SK-N-SH (cell line): Measurements from ENCODE around the gene CCDC144A.
"Not testable (repeated sequence)": the region's sequence is repeated elsewhere in the genome, so short reads cannot be mapped to it uniquely, and the experiment has no call there.

ENCODE experiments used
- CTCF ChIP-seq: fragments of 200-600 bp; sonication (generic); IDR thresholded peaks from 2 replicates; pipeline ENCODE4 v1.6.1; 2017; ENCODE audit warnings: antibody characterized with exemption, mild to moderate bottlenecking, moderate library complexity
- EP300 ChIP-seq, 2 experiments: IDR thresholded peaks; 2 replicates each; pipeline versions ENCODE4 v1.4.0 to v1.6.1; 2012; ENCODE audit warnings: borderline replicate concordance in 1 of 2, low read depth in 1 of 2, low read length in 1 of 2
- REST ChIP-seq: IDR thresholded peaks from 2 replicates; pipeline ENCODE4 v1.6.1; 2012; ENCODE audit warnings: mild to moderate bottlenecking, low read depth, low read length, moderate library complexity
- RXRA ChIP-seq: IDR thresholded peaks from 2 replicates; pipeline ENCODE4 v1.4.0; 2012; ENCODE audit warnings: low read depth, mild to moderate bottlenecking, borderline replicate concordance
- TAF1 ChIP-seq: IDR thresholded peaks from 2 replicates; pipeline ENCODE4 v1.6.1; 2012; ENCODE audit warnings: low read depth, mild to moderate bottlenecking, low read length, moderate library complexity, borderline replicate concordance
- TCF12 ChIP-seq: IDR thresholded peaks from 2 replicates; pipeline ENCODE4 v1.4.0; 2012
- TF ChIP-seq, protein P1 (sequence below): IDR thresholded peaks from 2 replicates; pipeline ENCODE4 v1.4.0; 2012; ENCODE audit warnings: low read depth, borderline replicate concordance

DNA sequence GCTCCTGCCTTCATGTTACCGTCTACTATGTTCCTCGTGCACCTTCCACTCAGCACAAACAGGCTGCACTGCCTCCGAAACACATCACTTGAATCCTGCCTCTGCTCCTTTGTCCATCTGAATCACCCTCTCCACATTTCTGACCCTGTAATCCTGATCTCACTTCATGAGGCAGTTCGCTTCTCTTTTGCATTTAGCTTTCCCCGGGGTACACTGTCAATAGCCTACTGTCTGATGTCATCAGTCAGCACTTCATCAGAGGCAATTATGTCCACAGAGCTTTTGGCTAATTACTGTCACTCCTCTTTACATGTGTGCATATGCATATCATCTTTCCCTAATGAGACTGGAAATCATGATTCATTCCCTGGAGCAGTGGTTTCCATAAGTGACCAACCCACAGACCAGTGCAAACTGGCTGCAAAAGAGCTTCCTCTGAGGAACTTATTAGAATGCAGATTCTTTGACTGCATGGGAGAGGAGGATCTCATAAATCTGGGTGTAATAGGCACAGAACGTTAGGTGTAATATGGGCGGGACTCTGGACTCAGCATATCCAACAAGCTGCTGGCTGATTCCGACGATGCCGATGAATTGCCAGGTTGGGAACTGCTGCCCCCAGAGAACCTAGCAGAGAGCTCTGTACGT lies 99.0 kb downstream of the CCDC144A start:
- TF ChIP-seq TCF12; TAF1; RXRA; REST; CTCF; EP300 (IDR thresholded peaks at IDR 0.05; ENCODE audit: borderline replicate concordance in 1 of 2, low read depth in 1 of 2, low read length in 1 of 2): not testable (repeated sequence)
- TF ChIP-seq, protein P1, sequence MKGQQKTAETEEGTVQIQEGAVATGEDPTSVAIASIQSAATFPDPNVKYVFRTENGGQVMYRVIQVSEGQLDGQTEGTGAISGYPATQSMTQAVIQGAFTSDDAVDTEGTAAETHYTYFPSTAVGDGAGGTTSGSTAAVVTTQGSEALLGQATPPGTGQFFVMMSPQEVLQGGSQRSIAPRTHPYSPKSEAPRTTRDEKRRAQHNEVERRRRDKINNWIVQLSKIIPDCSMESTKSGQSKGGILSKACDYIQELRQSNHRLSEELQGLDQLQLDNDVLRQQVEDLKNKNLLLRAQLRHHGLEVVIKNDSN = not testable (repeated sequence)
